B cell (primary cell): ENCODE results near the gene CCDC88C.

Experiments used
- CTCF ChIP-seq: fragments of 200-600 bp; IDR thresholded peaks from one replicate; pipeline ENCODE4 v1.8.0; 2022; ENCODE audit warnings: antibody characterized with exemption, mild to moderate bottlenecking
- EZH2 ChIP-seq: IDR thresholded peaks from 2 replicates; pipeline ENCODE4 v1.6.1; 2012; ENCODE audit warnings: borderline replicate concordance, low read depth, mild to moderate bottlenecking, moderate library complexity, low read length; ENCODE audit not compliant: insufficient read depth, poor library complexity, severe bottlenecking

- TF ChIP-seq CTCF = no peak
- no peak for TF ChIP-seq EZH2
These were observed 11.7 kb downstream of the CCDC88C start for GRCh38 chr14:91405724-91406435.
